Ectodermal cell (in vitro differentiated cells): ENCODE measurements around the gene NEO1.

Source experiments
- H3K27ac ChIP-seq: 2 replicates; pipeline ENCODE4 v1.7.0; 2013; ENCODE audit warnings: mild to moderate bottlenecking, low read depth, low read length; ENCODE audit not compliant: insufficient read depth, poor library complexity, severe bottlenecking
- H3K27me3 ChIP-seq: 2 replicates; pipeline ENCODE4 v1.7.0; 2013; ENCODE audit warnings: mild to moderate bottlenecking, low read length; ENCODE audit not compliant: insufficient read depth, control insufficient read depth, poor library complexity, severe bottlenecking
- H3K36me3 ChIP-seq: one replicate; pipeline ENCODE4 v1.7.0; 2013; ENCODE audit warnings: low read length; ENCODE audit not compliant: control insufficient read depth, insufficient read depth
- H3K4me1 ChIP-seq: one replicate; pipeline ENCODE4 v1.7.0; 2013; ENCODE audit warnings: low read length; ENCODE audit not compliant: control insufficient read depth, insufficient read depth
- H3K4me3 ChIP-seq: 2 replicates; pipeline ENCODE4 v1.7.0; 2013; ENCODE audit warnings: low read depth, low read length, control low read depth; ENCODE audit not compliant: insufficient read depth
- H3K9me3 ChIP-seq: 2 replicates; pipeline ENCODE4 v1.7.0; 2013; ENCODE audit warnings: mild to moderate bottlenecking, low read length, moderate library complexity; ENCODE audit not compliant: control insufficient read depth
- WGBS, 2 experiments: methylation state at CpG; one replicate each; pipeline ENCODE4 v1.1.7; 2013; ENCODE audit warnings: missing lambda C conversion rate in 2 of 2; 5-methylcytosine and 5-hydroxymethylcytosine counted together

Gene NEO1

GRCh38 chr15:73331991-73332925 is 280.0 kb downstream of the NEO1 start:
- no peaks in the 10 kb centered on the region for H3K9me3 ChIP-seq
- 95% methylated on average over 19 of the region's 19 CpGs for WGBS, 2 experiments

GRCh38 chr15:73333001-73333400 is 280.7 kb downstream of the NEO1 start:
- Histone ChIP-seq H3K4me1 (peaks cover 6% of the 10 kb centered on the region), H3K27ac (no peak overlapping the region), H3K4me3 (no peak overlapping the region), H3K9me3 (no peaks in the 10 kb centered on the region), H3K27me3 (no peaks in the 10 kb centered on the region), H3K36me3 (no peaks in the 10 kb centered on the region)
- 96 to 100% methylated on average over 1 to 2 of the region's 2 CpGs for WGBS, 2 experiments

More at GRCh38 chr15:73331991-73332925, 280.0 kb downstream of the NEO1 start:
- no peak overlapping the region for H3K27ac ChIP-seq
- no peaks in the 10 kb centered on the region for H3K27me3 ChIP-seq
- peaks cover 6% of the 10 kb centered on the region for H3K4me1 ChIP-seq
- H3K4me3 ChIP-seq = no peak overlapping the region
- H3K36me3 ChIP-seq = no peaks in the 10 kb centered on the region

- no peak overlapping the region for H3K27ac ChIP-seq
- no peaks in the 10 kb centered on the region for H3K27me3 ChIP-seq
- WGBS, 2 experiments = 92 to 94% methylated on average over 6 of the region's 6 CpGs
- peaks cover 6% of the 10 kb centered on the region for H3K4me1 ChIP-seq
- H3K36me3 ChIP-seq = no peaks in the 10 kb centered on the region
- no peak overlapping the region for H3K4me3 ChIP-seq
- H3K9me3 ChIP-seq = no peaks in the 10 kb centered on the region
Observed at GRCh38 chr15:73334086-73334485, 281.8 kb downstream of the NEO1 start.

GRCh38 chr15:73335026-73335425 is 282.8 kb downstream of the NEO1 start:
- no peaks in the 10 kb centered on the region for H3K9me3 ChIP-seq
- no peaks in the 10 kb centered on the region for H3K36me3 ChIP-seq
- H3K4me3 ChIP-seq = no peak overlapping the region
- WGBS, 2 experiments = 89 to 95% methylated on average over 9 of the region's 9 CpGs
- H3K27ac ChIP-seq = no peak overlapping the region
- H3K27me3 ChIP-seq = no peaks in the 10 kb centered on the region
- peaks cover 6% of the 10 kb centered on the region for H3K4me1 ChIP-seq

GRCh38 chr15:73335471-73335870 is 283.2 kb downstream of the NEO1 start:
- Histone ChIP-seq H3K27me3 (no peaks in the 10 kb centered on the region), H3K4me1 (peaks cover 5% of the 10 kb centered on the region), H3K9me3 (no peaks in the 10 kb centered on the region), H3K4me3 (no peak overlapping the region), H3K27ac (no peak overlapping the region), H3K36me3 (no peaks in the 10 kb centered on the region)
- 92 to 97% methylated on average over 5 of the region's 5 CpGs for WGBS, 2 experiments

- WGBS, 2 experiments = 94% methylated on average over 7 of the region's 7 CpGs
- Histone ChIP-seq H3K27ac (no peak overlapping the region), H3K36me3 (no peaks in the 10 kb centered on the region), H3K4me3 (no peak overlapping the region), H3K4me1 (no peaks in the 10 kb centered on the region), H3K27me3 (no peaks in the 10 kb centered on the region), H3K9me3 (no peaks in the 10 kb centered on the region)
Observed at GRCh38 chr15:73336756-73337155, 284.5 kb downstream of the NEO1 start.

- H3K36me3 ChIP-seq = no peaks in the 10 kb centered on the region
- H3K4me1 ChIP-seq = no peaks in the 10 kb centered on the region
- H3K27me3 ChIP-seq = no peaks in the 10 kb centered on the region
- H3K9me3 ChIP-seq = no peaks in the 10 kb centered on the region
- H3K27ac ChIP-seq = no peak overlapping the region
- 92 to 93% methylated on average over 8 of the region's 8 CpGs for WGBS, 2 experiments
- no peak overlapping the region for H3K4me3 ChIP-seq
Observed at GRCh38 chr15:73337187-73337586, 284.9 kb downstream of the NEO1 start.

- H3K36me3 ChIP-seq = no peaks in the 10 kb centered on the region
- WGBS, 2 experiments = 84 to 86% methylated on average over 6 of the region's 6 CpGs
- no peaks in the 10 kb centered on the region for H3K9me3 ChIP-seq
- H3K4me1 ChIP-seq = no peaks in the 10 kb centered on the region
- H3K27ac ChIP-seq = no peak overlapping the region
- no peak overlapping the region for H3K4me3 ChIP-seq
- H3K27me3 ChIP-seq = no peaks in the 10 kb centered on the region
Observed at GRCh38 chr15:73338058-73338457, 285.8 kb downstream of the NEO1 start.

- Histone ChIP-seq H3K36me3 (no peaks in the 10 kb centered on the region), H3K27ac (no peak overlapping the region), H3K27me3 (no peaks in the 10 kb centered on the region), H3K4me3 (no peak overlapping the region), H3K4me1 (no peaks in the 10 kb centered on the region), H3K9me3 (no peaks in the 10 kb centered on the region)
- 86 to 89% methylated on average over 9 of the region's 9 CpGs for WGBS, 2 experiments
Observed at GRCh38 chr15:73338606-73339374, 286.5 kb downstream of the NEO1 start.

GRCh38 chr15:73340502-73341192 is 288.4 kb downstream of the NEO1 start:
- 85 to 86% methylated on average over 9 of the region's 9 CpGs for WGBS, 2 experiments
- H3K4me1 ChIP-seq = no peaks in the 10 kb centered on the region
- no peaks in the 10 kb centered on the region for H3K36me3 ChIP-seq
- no peak overlapping the region for H3K27ac ChIP-seq
- no peaks in the 10 kb centered on the region for H3K27me3 ChIP-seq
- no peaks in the 10 kb centered on the region for H3K9me3 ChIP-seq
- no peak overlapping the region for H3K4me3 ChIP-seq
